Astrocyte (in vitro differentiated cells and primary cell): Measurements from ENCODE around the gene CCR8. TPM values are rescaled to one million over a fixed set of nuclear protein-coding genes. Genes with fewer than 3 reads are reported as not detected.

Experiments
- DNase-seq: peaks from one replicate; pipeline ENCODE4 v3.0.0-alpha.2; 2010; ENCODE audit warnings: low read depth
- FAIRE-seq: peaks from 2 replicates; lab custom pipeline; 2011; peaks lifted over from hg19 to GRCh38; lab: Jason Lieb, UNC
- H2AFZ ChIP-seq: 2 replicates; pipeline ENCODE4 v1.6.0; 2012; ENCODE audit warnings: low read depth, low read length, inconsistent platforms
- H3K27ac ChIP-seq: 2 replicates; pipeline ENCODE4 v1.5.1; 2011; ENCODE audit warnings: low read depth, low read length, inconsistent platforms
- H3K27me3 ChIP-seq: 2 replicates; pipeline ENCODE4 v1.6.0; 2011; ENCODE audit warnings: low read length, inconsistent platforms; ENCODE audit not compliant: insufficient read depth
- H3K36me3 ChIP-seq: 2 replicates; pipeline ENCODE4 v1.5.1; 2011; ENCODE audit warnings: low read length, inconsistent platforms; ENCODE audit not compliant: insufficient read depth
- H3K4me1 ChIP-seq: 2 replicates; pipeline ENCODE4 v1.5.1; 2011; ENCODE audit warnings: low read length, inconsistent platforms; ENCODE audit not compliant: insufficient read depth
- H3K4me2 ChIP-seq: 2 replicates; pipeline ENCODE4 v1.6.0; 2012; ENCODE audit warnings: low read length, inconsistent platforms
- H3K4me3 ChIP-seq: 2 replicates; pipeline ENCODE4 v1.5.1; 2011; ENCODE audit warnings: low read depth, mild to moderate bottlenecking, low read length, inconsistent platforms; ENCODE audit not compliant: insufficient read depth
- H3K79me2 ChIP-seq: 2 replicates; pipeline ENCODE4 v1.6.0; 2012; ENCODE audit warnings: mild to moderate bottlenecking, low read length, inconsistent platforms; ENCODE audit not compliant: insufficient read depth
- H3K9ac ChIP-seq: 2 replicates; pipeline ENCODE4 v1.6.0; 2012; ENCODE audit warnings: mild to moderate bottlenecking, low read length, inconsistent platforms
- H3K9me3 ChIP-seq: 2 replicates; pipeline ENCODE4 v1.5.1; 2012; ENCODE audit warnings: low read depth, mild to moderate bottlenecking, low read length, inconsistent platforms; ENCODE audit not compliant: insufficient read depth
- H4K20me1 ChIP-seq: 2 replicates; pipeline ENCODE4 v1.6.0; 2012; ENCODE audit warnings: low read length, inconsistent platforms; ENCODE audit not compliant: insufficient read depth
- H3K27ac Mint-ChIP-seq: one replicate; pipeline ENCODE4 v1.8.0; 2021; ENCODE audit warnings: mild to moderate bottlenecking, mixed read lengths; ENCODE audit not compliant: unreplicated experiment
- H3K27me3 Mint-ChIP-seq: one replicate; pipeline ENCODE4 v1.8.0; 2021; ENCODE audit warnings: low read depth, mixed read lengths; ENCODE audit not compliant: unreplicated experiment
- H3K36me3 Mint-ChIP-seq: one replicate; pipeline ENCODE4 v1.8.0; 2021; ENCODE audit warnings: low read depth, mixed read lengths; ENCODE audit not compliant: unreplicated experiment
- H3K4me1 Mint-ChIP-seq: one replicate; pipeline ENCODE4 v1.8.0; 2021; ENCODE audit warnings: low read depth, mixed read lengths; ENCODE audit not compliant: unreplicated experiment
- H3K4me3 Mint-ChIP-seq: one replicate; pipeline ENCODE4 v1.8.0; 2021; ENCODE audit warnings: mild to moderate bottlenecking, moderate library complexity, mixed read lengths; ENCODE audit not compliant: unreplicated experiment
- H3K9me3 Mint-ChIP-seq: one replicate; pipeline ENCODE4 v1.8.0; 2021; ENCODE audit warnings: mild to moderate bottlenecking, mixed read lengths; ENCODE audit not compliant: unreplicated experiment
- EZH2 ChIP-seq: IDR thresholded peaks from 2 replicates; pipeline ENCODE4 v1.6.1; 2012; ENCODE audit warnings: mild to moderate bottlenecking, low read length, inconsistent platforms; ENCODE audit not compliant: insufficient read depth
- total RNA-seq: library from RNA; stranded (reverse); gene quantifications from 2 replicates; pipeline ENCODE4 v1.2.1, GENCODE V29; 2021
- TF ChIP-seq, protein P1 (sequence below): IDR thresholded peaks from 2 replicates; pipeline ENCODE4 v1.5.1; 2011; ENCODE audit warnings: low read depth, mild to moderate bottlenecking, inconsistent platforms, low read length, moderate library complexity; ENCODE audit not compliant: insufficient read depth

CCR8 gene
- total RNA-seq, 1 donor from 2014 or later = not detected

DNA sequence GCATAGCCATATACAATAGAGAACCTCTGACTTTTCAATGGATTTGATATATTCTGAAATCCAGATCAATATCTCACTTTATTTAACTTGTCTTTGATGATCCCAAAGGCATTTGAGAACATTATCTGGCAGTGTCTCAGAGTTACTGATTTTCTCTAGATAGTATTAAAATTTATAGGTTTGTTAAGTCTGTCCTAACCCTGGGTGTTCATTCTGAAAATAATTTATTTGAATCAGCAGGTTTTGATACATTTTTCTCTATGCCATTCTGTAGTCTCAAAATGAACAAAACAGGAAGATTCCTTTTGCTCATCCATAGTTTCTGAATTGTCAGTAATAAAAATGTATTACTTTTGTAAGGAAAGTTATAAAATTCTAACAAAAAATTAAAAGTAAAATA lies 14.3 kb downstream of the CCR8 start:
- Histone ChIP-seq H3K36me3 (no peaks in the 10 kb centered on the region), H3K9me3 (no peaks in the 10 kb centered on the region), H3K27me3 (no peaks in the 10 kb centered on the region), H4K20me1 (no peaks in the 10 kb centered on the region), H3K4me3 (no peak overlapping the region), H3K4me1 (no peaks in the 10 kb centered on the region), H3K9ac (no peak overlapping the region), H3K79me2 (no peaks in the 10 kb centered on the region), H3K4me2 (no peak overlapping the region), H2AFZ (no peak overlapping the region), H3K27ac (no peak overlapping the region)
- Mint-ChIP-seq H3K4me1 (no peaks in the 10 kb centered on the region), H3K27ac (no peak overlapping the region), H3K36me3 (no peaks in the 10 kb centered on the region), H3K4me3 (no peak overlapping the region), H3K27me3 (peaks cover 7% of the 10 kb centered on the region), H3K9me3 (no peaks in the 10 kb centered on the region)
- DNase-seq (no peak), FAIRE-seq (no peak)
- TF ChIP-seq, protein P1, sequence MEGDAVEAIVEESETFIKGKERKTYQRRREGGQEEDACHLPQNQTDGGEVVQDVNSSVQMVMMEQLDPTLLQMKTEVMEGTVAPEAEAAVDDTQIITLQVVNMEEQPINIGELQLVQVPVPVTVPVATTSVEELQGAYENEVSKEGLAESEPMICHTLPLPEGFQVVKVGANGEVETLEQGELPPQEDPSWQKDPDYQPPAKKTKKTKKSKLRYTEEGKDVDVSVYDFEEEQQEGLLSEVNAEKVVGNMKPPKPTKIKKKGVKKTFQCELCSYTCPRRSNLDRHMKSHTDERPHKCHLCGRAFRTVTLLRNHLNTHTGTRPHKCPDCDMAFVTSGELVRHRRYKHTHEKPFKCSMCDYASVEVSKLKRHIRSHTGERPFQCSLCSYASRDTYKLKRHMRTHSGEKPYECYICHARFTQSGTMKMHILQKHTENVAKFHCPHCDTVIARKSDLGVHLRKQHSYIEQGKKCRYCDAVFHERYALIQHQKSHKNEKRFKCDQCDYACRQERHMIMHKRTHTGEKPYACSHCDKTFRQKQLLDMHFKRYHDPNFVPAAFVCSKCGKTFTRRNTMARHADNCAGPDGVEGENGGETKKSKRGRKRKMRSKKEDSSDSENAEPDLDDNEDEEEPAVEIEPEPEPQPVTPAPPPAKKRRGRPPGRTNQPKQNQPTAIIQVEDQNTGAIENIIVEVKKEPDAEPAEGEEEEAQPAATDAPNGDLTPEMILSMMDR = no peak
- TF ChIP-seq EZH2 = no peak

DNA sequence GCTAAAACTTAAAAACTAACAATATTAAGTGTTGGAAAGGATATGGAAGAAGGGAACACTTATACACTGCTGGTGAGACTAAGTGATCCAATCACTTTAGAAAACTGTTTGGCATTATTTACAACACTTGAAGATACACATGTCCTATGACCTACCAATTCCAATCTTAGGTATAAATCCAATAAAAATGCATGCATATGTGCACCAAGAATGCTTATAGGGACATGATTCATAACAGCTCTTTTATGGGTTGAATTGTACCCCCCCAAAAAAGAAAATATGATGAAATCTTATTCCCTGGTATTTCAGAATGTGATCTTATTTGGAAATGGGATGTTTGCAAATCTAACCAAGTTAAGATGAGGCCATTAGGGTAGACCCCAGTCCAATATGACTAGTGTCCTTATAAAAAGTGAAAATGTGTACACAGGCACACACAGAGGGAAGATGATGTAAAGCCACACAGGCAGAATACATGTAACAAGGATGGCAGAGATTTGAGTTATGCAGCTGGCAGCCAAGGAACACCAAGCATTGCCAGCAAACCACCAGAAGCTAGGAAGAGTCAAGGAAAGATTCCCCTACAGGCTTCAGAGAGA lies 15.3 kb downstream of the CCR8 start:
- H3K79me2 ChIP-seq = no peaks in the 10 kb centered on the region
- no peaks in the 10 kb centered on the region for H3K9me3 ChIP-seq
- FAIRE-seq (no peak), DNase-seq (no peak)
- no peaks in the 10 kb centered on the region for H3K36me3 ChIP-seq
- no peak overlapping the region for H3K9ac ChIP-seq
- H3K27me3 ChIP-seq = no peaks in the 10 kb centered on the region
- H4K20me1 ChIP-seq = no peaks in the 10 kb centered on the region
- no peaks in the 10 kb centered on the region for H3K4me1 ChIP-seq
- no peak overlapping the region for H3K27ac ChIP-seq
- no peak overlapping the region for H2AFZ ChIP-seq
- H3K4me3 Mint-ChIP-seq = no peak overlapping the region
- H3K4me1 Mint-ChIP-seq = no peaks in the 10 kb centered on the region
- H3K9me3 Mint-ChIP-seq = no peaks in the 10 kb centered on the region
- no peak overlapping the region for H3K4me2 ChIP-seq
- TF ChIP-seq, protein P1 = no peak
- no peak for TF ChIP-seq EZH2
- H3K27me3 Mint-ChIP-seq = peaks cover 7% of the 10 kb centered on the region
- H3K4me3 ChIP-seq = no peak overlapping the region
- H3K36me3 Mint-ChIP-seq = no peaks in the 10 kb centered on the region
- H3K27ac Mint-ChIP-seq = no peak overlapping the region

DNA sequence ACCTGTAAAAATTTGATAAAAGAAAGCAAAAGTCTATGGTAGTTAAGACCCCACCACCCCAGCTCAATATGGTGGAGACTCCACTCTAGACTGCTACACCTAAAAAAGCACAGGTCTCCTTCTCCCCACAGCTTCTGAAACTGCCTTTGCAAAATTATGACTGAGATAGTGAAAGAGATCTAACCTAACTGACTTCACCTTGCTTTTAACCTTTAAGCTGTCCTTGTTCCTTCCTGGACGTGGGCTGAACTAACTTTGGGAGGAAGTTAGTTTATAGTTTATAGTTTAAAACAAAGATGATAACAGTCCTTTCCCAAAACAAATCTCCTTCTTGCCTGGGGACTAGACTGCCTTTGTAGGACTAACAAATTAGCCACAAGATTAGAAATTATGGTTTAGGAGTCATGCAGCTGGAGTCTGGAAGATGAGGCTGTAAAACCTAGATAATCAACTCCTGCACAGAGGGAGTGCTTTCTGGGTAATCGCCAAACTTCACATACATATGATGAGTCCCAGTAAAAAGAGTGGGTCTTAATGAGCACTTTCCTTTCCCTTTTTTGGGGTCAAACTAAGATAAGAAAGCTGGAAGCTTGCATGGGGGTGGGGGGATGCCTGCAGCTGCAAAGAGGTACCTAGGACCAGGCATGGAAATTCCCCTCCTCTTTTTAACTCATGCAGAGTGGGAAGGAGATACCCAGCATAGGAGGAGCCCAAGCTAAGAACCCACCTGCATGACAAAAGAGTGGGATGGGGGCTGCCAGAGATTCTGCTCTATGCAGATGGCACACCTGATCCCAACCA lies 17.5 kb downstream of the CCR8 start:
- H3K4me1 ChIP-seq = no peaks in the 10 kb centered on the region
- H3K4me2 ChIP-seq = no peak overlapping the region
- H3K9ac ChIP-seq = no peak overlapping the region
- DNase-seq = no peak
- no peaks in the 10 kb centered on the region for H3K27me3 ChIP-seq
- H3K9me3 Mint-ChIP-seq = no peaks in the 10 kb centered on the region
- H3K27ac ChIP-seq = no peak overlapping the region
- H3K4me3 Mint-ChIP-seq = no peak overlapping the region
- TF ChIP-seq, protein P1 = no peak
- no peak overlapping the region for H3K4me3 ChIP-seq
- FAIRE-seq = no peak
- no peaks in the 10 kb centered on the region for H3K36me3 Mint-ChIP-seq
- no peak overlapping the region for H3K27ac Mint-ChIP-seq
- no peaks in the 10 kb centered on the region for H3K79me2 ChIP-seq
- H3K36me3 ChIP-seq = no peaks in the 10 kb centered on the region
- no peaks in the 10 kb centered on the region for H3K9me3 ChIP-seq
- no peak overlapping the region for H2AFZ ChIP-seq
- H4K20me1 ChIP-seq = no peaks in the 10 kb centered on the region
- no peaks in the 10 kb centered on the region for H3K4me1 Mint-ChIP-seq
- peaks cover 7% of the 10 kb centered on the region for H3K27me3 Mint-ChIP-seq
